Tibial nerve (tissue), 4 donors: ENCODE results near the gene PAK1IP1.

Experiments used
- EP300 ChIP-seq, 2 donors: sonication (generic); formaldehyde crosslinking; IDR thresholded peaks; one replicate each; pipeline ENCODE4 v1.6.1; 2017; ENCODE audit warnings: antibody characterized with exemption in 2 of 2, mild to moderate bottlenecking in 1 of 2
- POLR2A ChIP-seq, 2 donors: fragments of 450-650 bp; IDR thresholded peaks; one replicate each; pipeline ENCODE4 v1.6.1; 2017; ENCODE audit warnings: antibody characterized with exemption in 2 of 2, mild to moderate bottlenecking in 2 of 2, moderate library complexity in 2 of 2
- TF ChIP-seq, protein P1 (sequence below), 5 experiments: fragments of 200-600 bp in 3 of 5; fragments of 450-650 bp in 2 of 5; sonication (generic) in 3 of 5; IDR thresholded peaks; one replicate each; pipeline ENCODE4 v1.5.1; 2016 to 2019; ENCODE audit warnings: antibody characterized with exemption in 5 of 5, mild to moderate bottlenecking in 3 of 5, moderate library complexity in 2 of 5

DNA sequence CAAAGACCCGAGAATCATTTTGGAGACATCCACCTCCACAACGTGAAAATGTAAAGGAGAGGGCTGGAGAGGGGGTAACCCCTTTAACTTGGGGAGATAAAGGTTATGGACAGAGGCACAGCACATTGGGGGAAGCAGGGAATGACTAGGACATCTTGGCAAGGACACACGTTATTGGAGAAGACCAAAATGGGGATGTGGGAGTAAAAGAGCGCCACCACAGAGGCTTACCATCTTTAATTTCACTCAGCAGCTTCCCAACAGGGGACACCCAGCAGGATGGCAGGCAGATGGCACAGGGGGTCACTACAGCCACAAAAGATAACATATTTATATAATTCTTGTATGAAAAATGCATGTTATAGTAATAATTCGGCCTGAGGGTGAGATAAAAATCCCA is 10.2 kb upstream of the PAK1IP1 start:
- TF ChIP-seq, protein P1, sequence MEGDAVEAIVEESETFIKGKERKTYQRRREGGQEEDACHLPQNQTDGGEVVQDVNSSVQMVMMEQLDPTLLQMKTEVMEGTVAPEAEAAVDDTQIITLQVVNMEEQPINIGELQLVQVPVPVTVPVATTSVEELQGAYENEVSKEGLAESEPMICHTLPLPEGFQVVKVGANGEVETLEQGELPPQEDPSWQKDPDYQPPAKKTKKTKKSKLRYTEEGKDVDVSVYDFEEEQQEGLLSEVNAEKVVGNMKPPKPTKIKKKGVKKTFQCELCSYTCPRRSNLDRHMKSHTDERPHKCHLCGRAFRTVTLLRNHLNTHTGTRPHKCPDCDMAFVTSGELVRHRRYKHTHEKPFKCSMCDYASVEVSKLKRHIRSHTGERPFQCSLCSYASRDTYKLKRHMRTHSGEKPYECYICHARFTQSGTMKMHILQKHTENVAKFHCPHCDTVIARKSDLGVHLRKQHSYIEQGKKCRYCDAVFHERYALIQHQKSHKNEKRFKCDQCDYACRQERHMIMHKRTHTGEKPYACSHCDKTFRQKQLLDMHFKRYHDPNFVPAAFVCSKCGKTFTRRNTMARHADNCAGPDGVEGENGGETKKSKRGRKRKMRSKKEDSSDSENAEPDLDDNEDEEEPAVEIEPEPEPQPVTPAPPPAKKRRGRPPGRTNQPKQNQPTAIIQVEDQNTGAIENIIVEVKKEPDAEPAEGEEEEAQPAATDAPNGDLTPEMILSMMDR (IDR thresholded peaks at IDR 0.05) = no peak
- TF ChIP-seq POLR2A (IDR thresholded peaks at IDR 0.05) (no peak), EP300 (IDR thresholded peaks at IDR 0.05) (no peak)
